Activated CD8-positive, alpha-beta memory T cell treated with anti-CD3 and anti-CD28 coated beads, Interleukin-2, amount 10 ng/mL, durations not matched to agents 7 days and 5 days (primary cell): Measurements from ENCODE around the gene SYNPO2. TPM values are rescaled to one million over a fixed set of nuclear protein-coding genes. Genes with fewer than 3 reads are reported as not detected.
"Not testable (repeated sequence)": the region's sequence is repeated elsewhere in the genome, so short reads cannot be mapped to it uniquely, and the experiment has no call there.

Source experiments
- ATAC-seq: fragments of 150-1000 bp; cut with Tn5 transposase; one replicate; pipeline ENCODE4 v1.10.0; 2021; ENCODE audit warnings: moderate library complexity
- CTCF ChIA-PET: fragments of 350-600 bp; sonication (Branson Sonifier 250); formaldehyde crosslinking; loops from one replicate; lab custom pipeline; 2021; ENCODE audit warnings: antibody characterized with exemption; lab: Charles Lee
- DNase-seq: peaks from one replicate; pipeline ENCODE4 v3.0.0-alpha.2; 2020
- H3K27ac Mint-ChIP-seq: one replicate; pipeline ENCODE4 v1.8.0; 2021; ENCODE audit warnings: mild to moderate bottlenecking, mixed read lengths
- H3K27me3 Mint-ChIP-seq: one replicate; pipeline ENCODE4 v1.8.0; 2021; ENCODE audit warnings: mixed read lengths
- H3K36me3 Mint-ChIP-seq: one replicate; pipeline ENCODE4 v1.8.0; 2021; ENCODE audit warnings: mild to moderate bottlenecking, mixed read lengths
- H3K4me1 Mint-ChIP-seq: one replicate; pipeline ENCODE4 v1.8.0; 2021; ENCODE audit warnings: mixed read lengths
- H3K4me3 Mint-ChIP-seq: one replicate; pipeline ENCODE4 v1.8.0; 2021; ENCODE audit warnings: mild to moderate bottlenecking, moderate library complexity, mixed read lengths
- H3K9me3 Mint-ChIP-seq: one replicate; pipeline ENCODE4 v1.8.0; 2022; ENCODE audit warnings: low read depth, mixed read lengths
- total RNA-seq, 2 experiments: library from RNA; stranded (reverse); gene quantifications; one replicate each; pipeline ENCODE4 v1.2.3, GENCODE V29; 2021

SYNPO2 gene
- total RNA-seq, 2 experiments from 2014 or later = 0.89 to 1.0 TPM

GRCh38 chr4:118865091-118865708 lies 23.5 kb upstream of the SYNPO2 start:
- CTCF ChIA-PET = interaction anchor here (0.6 to 2.2 kb wide), 14 partner anchors 9 to 93 kb away, joined by 3 to 8 read pairs (median 5); partner anchors contain the start of gene SYNPO2
- ATAC-seq (peak; percentile 57), DNase-seq (no peak)
- Mint-ChIP-seq H3K4me3 (no peak overlapping the region), H3K27ac (no peak overlapping the region), H3K4me1 (peaks cover 6% of the 10 kb centered on the region), H3K27me3 (peaks cover 5% of the 10 kb centered on the region), H3K9me3 (no peaks in the 10 kb centered on the region), H3K36me3 (no peaks in the 10 kb centered on the region)

GRCh38 chr4:118866442-118866841 lies 22.2 kb upstream of the SYNPO2 start:
- CTCF ChIA-PET = no interaction called here
- no peak for ATAC-seq

GRCh38 chr4:118867311-118868067 lies 21.2 kb upstream of the SYNPO2 start:
- no peak overlapping the region for H3K4me3 Mint-ChIP-seq
- H3K9me3 Mint-ChIP-seq = no peaks in the 10 kb centered on the region
- H3K4me1 Mint-ChIP-seq = peaks cover 6% of the 10 kb centered on the region
- CTCF ChIA-PET = no interaction called here
- no peak for ATAC-seq
- DNase-seq = no peak
- peaks cover 3% of the 10 kb centered on the region for H3K27me3 Mint-ChIP-seq
- no peaks in the 10 kb centered on the region for H3K36me3 Mint-ChIP-seq
- no peak overlapping the region for H3K27ac Mint-ChIP-seq

More at GRCh38 chr4:118866442-118866841, 22.2 kb upstream of the SYNPO2 start:
- no peak for DNase-seq
- H3K27me3 Mint-ChIP-seq = peaks cover 5% of the 10 kb centered on the region
- no peaks in the 10 kb centered on the region for H3K9me3 Mint-ChIP-seq
- no peaks in the 10 kb centered on the region for H3K36me3 Mint-ChIP-seq
- no peak overlapping the region for H3K27ac Mint-ChIP-seq
- peaks cover 6% of the 10 kb centered on the region for H3K4me1 Mint-ChIP-seq
- H3K4me3 Mint-ChIP-seq = no peak overlapping the region

- H3K4me3 Mint-ChIP-seq = no peak overlapping the region
- ATAC-seq (no peak), DNase-seq (no peak)
- H3K27me3 Mint-ChIP-seq = peaks cover 11% of the 10 kb centered on the region
- CTCF ChIA-PET = no interaction called here
- H3K27ac Mint-ChIP-seq = no peak overlapping the region
- H3K36me3 Mint-ChIP-seq = no peaks in the 10 kb centered on the region
- peaks cover 6% of the 10 kb centered on the region for H3K4me1 Mint-ChIP-seq
- H3K9me3 Mint-ChIP-seq = no peaks in the 10 kb centered on the region
These were observed 18.8 kb upstream of the SYNPO2 start for GRCh38 chr4:118869808-118870342.

- Mint-ChIP-seq H3K27ac (no peak overlapping the region), H3K27me3 (peaks cover 11% of the 10 kb centered on the region), H3K4me1 (peaks cover 6% of the 10 kb centered on the region), H3K9me3 (no peaks in the 10 kb centered on the region), H3K36me3 (no peaks in the 10 kb centered on the region), H3K4me3 (no peak overlapping the region)
- DNase-seq (no peak), ATAC-seq (no peak)
- CTCF ChIA-PET = interaction anchor here (1.0 kb wide), 1 partner anchor 169 kb away, joined by 3 read pairs; no protein-coding TSS in a partner anchor
These were observed 16.5 kb upstream of the SYNPO2 start for GRCh38 chr4:118872181-118872580.

GRCh38 chr4:118877797-118878196 lies 10.9 kb upstream of the SYNPO2 start:
- no peak for DNase-seq
- Mint-ChIP-seq H3K4me1 (no peaks in the 10 kb centered on the region), H3K27ac (no peak overlapping the region), H3K4me3 (no peak overlapping the region), H3K36me3 (no peaks in the 10 kb centered on the region), H3K27me3 (peaks cover 8% of the 10 kb centered on the region), H3K9me3 (no peaks in the 10 kb centered on the region)
- ATAC-seq = no peak
- CTCF ChIA-PET = interaction anchor here (1.1 kb wide), 1 partner anchor 108 kb away, joined by 3 read pairs; no protein-coding TSS in a partner anchor

GRCh38 chr4:118878507-118878906 lies 10.1 kb upstream of the SYNPO2 start:
- not testable (repeated sequence) for H3K4me3 Mint-ChIP-seq, H3K36me3 Mint-ChIP-seq, H3K27ac Mint-ChIP-seq, ATAC-seq, DNase-seq, H3K27me3 Mint-ChIP-seq, H3K4me1 Mint-ChIP-seq, H3K9me3 Mint-ChIP-seq
- CTCF ChIA-PET = interaction anchor here (1.6 kb wide), 1 partner anchor 107 kb away, joined by 4 read pairs; no protein-coding TSS in a partner anchor

- Mint-ChIP-seq H3K9me3 (no peaks in the 10 kb centered on the region), H3K27me3 (peaks cover 5% of the 10 kb centered on the region), H3K4me1 (no peaks in the 10 kb centered on the region), H3K27ac (no peak overlapping the region), H3K4me3 (no peak overlapping the region), H3K36me3 (no peaks in the 10 kb centered on the region)
- CTCF ChIA-PET = interaction anchor here (1.6 kb wide), 1 partner anchor 108 kb away, joined by 4 read pairs; no protein-coding TSS in a partner anchor
- DNase-seq (no peak), ATAC-seq (no peak)
These were observed 9.2 kb upstream of the SYNPO2 start for GRCh38 chr4:118879409-118879808.

- Mint-ChIP-seq H3K9me3 (no peaks in the 10 kb centered on the region), H3K27me3 (peaks cover 9% of the 10 kb centered on the region), H3K36me3 (no peaks in the 10 kb centered on the region), H3K27ac (no peak overlapping the region), H3K4me1 (no peaks in the 10 kb centered on the region), H3K4me3 (no peak overlapping the region)
- no peak for ATAC-seq
- no peak for DNase-seq
- CTCF ChIA-PET = no interaction called here
These were observed 7.0 kb upstream of the SYNPO2 start for GRCh38 chr4:118881512-118882146.

GRCh38 chr4:118883861-118884260 lies 4.8 kb upstream of the SYNPO2 start:
- Mint-ChIP-seq H3K4me3 (no peak overlapping the region), H3K36me3 (no peaks in the 10 kb centered on the region), H3K27ac (no peak overlapping the region), H3K9me3 (no peaks in the 10 kb centered on the region), H3K4me1 (peaks cover 3% of the 10 kb centered on the region), H3K27me3 (peaks cover 27% of the 10 kb centered on the region)
- DNase-seq = no peak
- CTCF ChIA-PET = interaction anchor here (1.1 to 1.3 kb wide), 2 partner anchors 112 to 141 kb away, joined by 3 to 4 read pairs; no protein-coding TSS in a partner anchor
- no peak for ATAC-seq

- ATAC-seq (no peak), DNase-seq (no peak)
- Mint-ChIP-seq H3K9me3 (no peaks in the 10 kb centered on the region), H3K4me1 (peaks cover 9% of the 10 kb centered on the region), H3K27ac (no peak overlapping the region), H3K36me3 (no peaks in the 10 kb centered on the region), H3K27me3 (peaks cover 33% of the 10 kb centered on the region), H3K4me3 (no peak overlapping the region)
- CTCF ChIA-PET = interaction anchor here (1.0 kb wide), 1 partner anchor 110 kb away, joined by 5 read pairs; no protein-coding TSS in a partner anchor
These were observed 3.9 kb upstream of the SYNPO2 start for GRCh38 chr4:118884716-118885115.

GRCh38 chr4:118889312-118889691 lies 648 bp downstream of the SYNPO2 start:
- Mint-ChIP-seq H3K4me3 (peak overlapping the region; percentile 68), H3K27me3 (peaks cover 49% of the 10 kb centered on the region), H3K27ac (no peak overlapping the region), H3K4me1 (peaks cover 15% of the 10 kb centered on the region), H3K36me3 (no peaks in the 10 kb centered on the region), H3K9me3 (no peaks in the 10 kb centered on the region)
- CTCF ChIA-PET = interaction anchor here (1.2 to 2.3 kb wide), 8 partner anchors 24 to 150 kb away, joined by 3 to 7 read pairs (median 4); no protein-coding TSS in a partner anchor
- ATAC-seq (no peak), DNase-seq (no peak)

- no peak for DNase-seq
- H3K4me1 Mint-ChIP-seq = peaks cover 10% of the 10 kb centered on the region
- no peak overlapping the region for H3K4me3 Mint-ChIP-seq
- H3K27me3 Mint-ChIP-seq = peaks cover 36% of the 10 kb centered on the region
- CTCF ChIA-PET = no interaction called here
- no peak overlapping the region for H3K27ac Mint-ChIP-seq
- no peak for ATAC-seq
- no peaks in the 10 kb centered on the region for H3K9me3 Mint-ChIP-seq
- no peaks in the 10 kb centered on the region for H3K36me3 Mint-ChIP-seq
These were observed 5.4 kb downstream of the SYNPO2 start for GRCh38 chr4:118894034-118894433.
